Sigmoid colon (tissue), 4 donors: Measurements from ENCODE around the gene KLHL28.

Experiments used
- POLR2A ChIP-seq, 2 donors: fragments of 450-650 bp; IDR thresholded peaks; one replicate each; pipeline ENCODE4 v1.6.1; 2016; ENCODE audit warnings: antibody characterized with exemption in 2 of 2, mild to moderate bottlenecking in 2 of 2, moderate library complexity in 2 of 2
- POLR2AphosphoS5 ChIP-seq, 4 donors: sonication (generic); formaldehyde crosslinking; IDR thresholded peaks; one replicate each; pipeline ENCODE4 v1.6.1; 2017; ENCODE audit warnings: antibody characterized with exemption in 4 of 4
- TF ChIP-seq, protein P1 (sequence below), 4 experiments: fragments of 450-650 bp in 3 of 4; fragments of 200-600 bp in 1 of 4; IDR thresholded peaks; one replicate each; pipeline ENCODE4 v1.5.1; 2016 to 2019; ENCODE audit warnings: antibody characterized with exemption in 4 of 4, mild to moderate bottlenecking in 3 of 4, moderate library complexity in 2 of 4

DNA sequence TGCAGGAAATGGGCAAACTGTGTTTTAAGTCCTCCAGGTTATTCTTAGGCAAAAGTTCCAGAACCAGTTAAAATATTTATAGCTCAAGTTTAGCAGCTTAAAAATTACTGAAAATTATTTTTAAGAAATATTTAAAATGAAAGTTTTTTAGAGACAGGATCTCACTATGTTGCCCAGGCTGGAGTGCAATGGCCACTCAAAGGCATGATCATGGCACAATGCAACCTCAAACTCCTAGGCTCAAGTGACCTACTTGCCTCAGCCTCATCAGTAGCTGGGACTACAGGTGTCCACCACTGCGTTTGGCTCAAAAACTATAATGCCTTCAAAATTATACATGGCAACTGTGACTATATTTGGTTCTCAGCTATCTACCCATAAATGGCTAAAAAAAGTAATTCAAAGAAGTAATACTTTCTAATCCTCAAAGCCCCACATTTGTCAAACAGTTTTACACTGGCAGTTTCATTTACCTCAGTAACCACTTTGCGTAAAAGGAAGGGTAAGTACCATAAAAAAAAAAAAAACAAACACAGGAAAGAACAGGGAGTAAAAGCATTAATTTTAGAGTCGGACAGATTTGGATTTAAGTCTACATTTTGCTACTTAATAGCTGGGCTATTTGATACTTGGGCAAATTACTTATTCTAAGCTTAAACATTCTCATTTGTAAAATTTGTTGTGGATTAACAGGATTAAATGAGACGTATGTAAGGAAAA lies 9.2 kb downstream of the KLHL28 start:
- TF ChIP-seq, protein P1, sequence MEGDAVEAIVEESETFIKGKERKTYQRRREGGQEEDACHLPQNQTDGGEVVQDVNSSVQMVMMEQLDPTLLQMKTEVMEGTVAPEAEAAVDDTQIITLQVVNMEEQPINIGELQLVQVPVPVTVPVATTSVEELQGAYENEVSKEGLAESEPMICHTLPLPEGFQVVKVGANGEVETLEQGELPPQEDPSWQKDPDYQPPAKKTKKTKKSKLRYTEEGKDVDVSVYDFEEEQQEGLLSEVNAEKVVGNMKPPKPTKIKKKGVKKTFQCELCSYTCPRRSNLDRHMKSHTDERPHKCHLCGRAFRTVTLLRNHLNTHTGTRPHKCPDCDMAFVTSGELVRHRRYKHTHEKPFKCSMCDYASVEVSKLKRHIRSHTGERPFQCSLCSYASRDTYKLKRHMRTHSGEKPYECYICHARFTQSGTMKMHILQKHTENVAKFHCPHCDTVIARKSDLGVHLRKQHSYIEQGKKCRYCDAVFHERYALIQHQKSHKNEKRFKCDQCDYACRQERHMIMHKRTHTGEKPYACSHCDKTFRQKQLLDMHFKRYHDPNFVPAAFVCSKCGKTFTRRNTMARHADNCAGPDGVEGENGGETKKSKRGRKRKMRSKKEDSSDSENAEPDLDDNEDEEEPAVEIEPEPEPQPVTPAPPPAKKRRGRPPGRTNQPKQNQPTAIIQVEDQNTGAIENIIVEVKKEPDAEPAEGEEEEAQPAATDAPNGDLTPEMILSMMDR (IDR thresholded peaks at IDR 0.05) = no peak
- TF ChIP-seq POLR2A (IDR thresholded peaks at IDR 0.05) (no peak), POLR2AphosphoS5 (IDR thresholded peaks at IDR 0.05) (no peak)
